Activated naive CD4-positive, alpha-beta T cell treated with anti-CD3 and anti-CD28 coated beads for 36 hours (primary cell): ENCODE measurements around the gene CEP44. TPM values are rescaled to one million over a fixed set of nuclear protein-coding genes. Genes with fewer than 3 reads are reported as not detected.

Experiments used
- CTCF ChIA-PET: fragments of 350-600 bp; sonication (Branson Sonifier 250); formaldehyde crosslinking; loops from one replicate; lab custom pipeline; 2021; ENCODE audit warnings: antibody characterized with exemption; lab: Charles Lee
- DNase-seq: peaks from one replicate; pipeline ENCODE4 v3.0.0-alpha.2; 2020
- H3K27ac Mint-ChIP-seq: one replicate; pipeline ENCODE4 v1.8.0; 2021; ENCODE audit warnings: mild to moderate bottlenecking, mixed read lengths
- H3K27me3 Mint-ChIP-seq: one replicate; pipeline ENCODE4 v1.8.0; 2021; ENCODE audit warnings: low read depth, mixed read lengths
- H3K36me3 Mint-ChIP-seq: one replicate; pipeline ENCODE4 v1.8.0; 2021; ENCODE audit warnings: low read depth, mixed read lengths
- H3K4me1 Mint-ChIP-seq: one replicate; pipeline ENCODE4 v1.8.0; 2021; ENCODE audit warnings: low read depth, mixed read lengths
- H3K4me3 Mint-ChIP-seq: one replicate; pipeline ENCODE4 v1.8.0; 2021; ENCODE audit warnings: mild to moderate bottlenecking, moderate library complexity, mixed read lengths
- H3K9me3 Mint-ChIP-seq: one replicate; pipeline ENCODE4 v1.8.0; 2021; ENCODE audit warnings: mixed read lengths
- intact Hi-C: fragments of 100-400 bp; cut with micrococcal nuclease; formaldehyde crosslinking; loops from one replicate; pipeline ENCODE4 v1.15.1; 2023
- total RNA-seq, 2 experiments: library from RNA; stranded (reverse); gene quantifications; one replicate each; pipeline ENCODE4 v1.2.3, GENCODE V29; 2021

CEP44 gene
- total RNA-seq, result 10 to 100 TPM; 41.2 to 41.4 TPM

GRCh38 chr4:174283507-174284471 is at the start of gene CEP44, which contains the start of gene FBXO8:
Gene CEP44 (plus strand): TSS chr4:174283911. CDS start chr4:174299122, 15,211 bp downstream.
Gene FBXO8 (minus strand): TSS chr4:174283667. CDS start chr4:174263092, 20,575 bp downstream.
- intact Hi-C loops, result loop anchor here (1.0 to 10.0 kb wide), 10 partner anchors 8 to 1911 kb away; partner anchors contain the start of genes GALNT7, HMGB2 and SPATA4
- Mint-ChIP-seq H3K36me3 (peaks cover 22% of the 10 kb centered on the region), H3K27me3 (no peaks in the 10 kb centered on the region), H3K9me3 (no peaks in the 10 kb centered on the region), H3K4me3 (peak within 1 kb of the TSS; percentile 98), H3K27ac (peak within 1 kb of the TSS; percentile 99), H3K4me1 (peaks cover 55% of the 10 kb centered on the region)
- CTCF ChIA-PET, result no interaction called here
- peak; percentile 75 for DNase-seq

DNA sequence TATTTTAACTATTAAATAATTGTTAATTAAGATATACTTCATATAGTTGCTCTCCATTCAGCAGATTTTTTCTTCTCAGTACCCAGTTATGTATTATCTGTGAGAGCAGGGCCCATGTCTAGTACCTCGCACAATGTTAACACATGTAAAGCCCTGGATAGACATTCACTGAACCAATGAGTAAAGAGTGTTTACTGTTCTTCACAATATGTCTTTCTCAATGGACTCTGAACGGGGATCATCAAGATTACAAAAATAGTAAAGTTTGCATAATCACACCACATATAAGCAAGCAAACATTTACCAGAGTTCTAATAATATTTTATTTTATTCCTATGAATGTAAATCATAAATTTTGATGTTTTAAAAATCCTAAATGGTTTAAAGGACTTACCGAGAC is 47.4 kb upstream of the CEP44 start:
- no peaks in the 10 kb centered on the region for H3K9me3 Mint-ChIP-seq
- no peak for DNase-seq
- H3K4me1 Mint-ChIP-seq, result no peaks in the 10 kb centered on the region
- intact Hi-C loops, result no loop called here
- H3K36me3 Mint-ChIP-seq, result peaks cover 5% of the 10 kb centered on the region
- CTCF ChIA-PET, result interaction anchor here (1.8 kb wide), 1 partner anchor 14 kb away, joined by 5 read pairs; no protein-coding TSS in a partner anchor
- H3K27me3 Mint-ChIP-seq, result no peaks in the 10 kb centered on the region
- H3K4me3 Mint-ChIP-seq, result no peak overlapping the region
- no peak overlapping the region for H3K27ac Mint-ChIP-seq

DNA sequence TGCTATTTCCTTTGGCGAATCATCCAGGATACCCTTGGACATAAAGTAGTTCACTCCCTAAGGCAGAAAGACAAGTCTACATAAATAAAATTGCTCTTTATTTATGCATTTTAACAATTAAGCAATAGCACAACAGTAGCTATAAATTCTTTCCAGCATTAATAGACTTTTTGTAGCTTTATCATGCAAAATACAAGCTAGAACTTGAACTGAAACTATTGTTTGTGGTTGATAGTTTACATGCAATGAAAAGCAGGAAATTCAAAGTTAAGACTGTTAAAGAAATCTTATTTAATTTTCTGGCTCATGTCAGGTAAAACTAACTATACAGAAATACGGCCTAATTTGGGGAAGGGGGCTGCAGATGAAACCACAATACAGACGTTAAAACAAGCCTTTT is 42.5 kb upstream of the CEP44 start:
- Mint-ChIP-seq H3K27me3 (no peaks in the 10 kb centered on the region), H3K36me3 (peaks cover 4% of the 10 kb centered on the region), H3K4me3 (no peak overlapping the region), H3K4me1 (no peaks in the 10 kb centered on the region), H3K27ac (no peak overlapping the region), H3K9me3 (no peaks in the 10 kb centered on the region)
- DNase-seq, result no peak
- intact Hi-C loops, result no loop called here
- CTCF ChIA-PET, result interaction anchor here (0.6 kb wide), 1 partner anchor 39 kb away, joined by 5 read pairs; no protein-coding TSS in a partner anchor

DNA sequence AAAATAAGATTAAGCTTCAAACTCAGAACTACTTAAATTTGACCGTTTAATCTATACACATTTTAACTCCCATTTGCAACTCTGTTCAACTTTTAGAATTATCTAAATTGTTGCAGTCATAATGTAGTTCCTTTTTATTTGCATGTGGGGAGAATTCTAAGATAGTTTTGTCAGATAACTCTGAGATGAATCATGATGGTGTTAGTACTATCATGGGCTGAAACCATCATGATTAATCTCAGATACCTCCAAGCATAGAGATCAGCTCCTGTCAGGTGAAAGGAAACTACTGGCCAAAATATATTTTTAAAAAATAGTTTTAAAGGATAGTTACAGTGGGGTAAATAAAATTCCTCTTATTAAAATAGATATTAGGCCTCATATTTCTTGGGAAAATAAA is 39.3 kb upstream of the CEP44 start:
- H3K4me1 Mint-ChIP-seq, result no peaks in the 10 kb centered on the region
- no peak overlapping the region for H3K27ac Mint-ChIP-seq
- CTCF ChIA-PET, result no interaction called here
- intact Hi-C loops, result no loop called here
- no peak for DNase-seq
- H3K4me3 Mint-ChIP-seq, result no peak overlapping the region
- no peaks in the 10 kb centered on the region for H3K36me3 Mint-ChIP-seq
- no peaks in the 10 kb centered on the region for H3K27me3 Mint-ChIP-seq
- H3K9me3 Mint-ChIP-seq, result no peaks in the 10 kb centered on the region

DNA sequence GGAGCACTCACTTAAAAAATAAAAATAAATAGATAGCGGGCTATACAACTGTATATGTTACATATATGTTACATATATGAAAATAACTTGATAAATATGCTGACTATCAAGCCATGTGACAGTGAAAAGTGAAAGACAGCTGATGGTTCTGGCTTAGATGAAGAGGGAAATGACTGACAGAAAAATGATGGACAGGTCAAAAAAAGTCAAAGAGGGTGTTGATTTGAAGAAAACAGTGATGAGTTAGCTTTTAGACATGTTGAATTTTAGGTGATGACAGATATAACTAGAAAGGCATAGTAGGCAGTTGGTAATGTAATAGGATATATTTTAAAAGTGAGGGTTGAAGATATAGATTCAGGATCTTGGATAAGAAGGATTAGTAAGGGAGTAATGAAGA is 38.0 kb upstream of the CEP44 start:
- Mint-ChIP-seq H3K4me3 (no peak overlapping the region), H3K9me3 (no peaks in the 10 kb centered on the region), H3K27ac (no peak overlapping the region), H3K36me3 (no peaks in the 10 kb centered on the region), H3K4me1 (no peaks in the 10 kb centered on the region), H3K27me3 (no peaks in the 10 kb centered on the region)
- no peak for DNase-seq
- intact Hi-C loops, result no loop called here
- CTCF ChIA-PET, result no interaction called here

DNA sequence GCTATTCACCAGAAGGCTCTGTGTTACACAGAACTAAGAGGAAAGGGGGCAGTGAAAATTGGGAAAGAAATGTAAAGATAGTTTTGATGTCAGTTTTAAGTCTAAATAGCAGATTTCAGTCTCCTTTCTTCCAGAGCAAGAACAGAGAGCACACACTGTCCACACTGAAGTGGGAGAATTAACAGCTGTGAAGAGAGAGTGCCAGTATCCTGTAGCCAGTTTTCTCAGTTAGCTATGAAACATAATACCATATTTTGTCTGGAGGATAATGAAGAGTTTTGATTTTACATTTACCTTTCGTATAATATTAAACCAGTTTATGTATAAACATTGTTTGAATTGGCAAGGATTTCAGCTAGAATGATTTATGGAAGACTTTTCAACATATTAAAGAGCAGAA is 35.3 kb upstream of the CEP44 start:
- no peak overlapping the region for H3K27ac Mint-ChIP-seq
- no peaks in the 10 kb centered on the region for H3K36me3 Mint-ChIP-seq

GRCh38 chr4:174252412-174252811 is 31.3 kb upstream of the CEP44 start:
- no peak overlapping the region for H3K4me3 Mint-ChIP-seq
- H3K27me3 Mint-ChIP-seq, result no peaks in the 10 kb centered on the region
- no peaks in the 10 kb centered on the region for H3K9me3 Mint-ChIP-seq
- no peak overlapping the region for H3K27ac Mint-ChIP-seq
- intact Hi-C loops, result no loop called here
- peaks cover 9% of the 10 kb centered on the region for H3K36me3 Mint-ChIP-seq
- peaks cover 9% of the 10 kb centered on the region for H3K4me1 Mint-ChIP-seq
- no peak for DNase-seq
- CTCF ChIA-PET, result no interaction called here

More for the DNA sequence above, 35.3 kb upstream of the CEP44 start:
- intact Hi-C loops, result no loop called here
- H3K4me3 Mint-ChIP-seq, result no peak overlapping the region
- CTCF ChIA-PET, result no interaction called here
- DNase-seq, result no peak
- H3K9me3 Mint-ChIP-seq, result no peaks in the 10 kb centered on the region
- H3K4me1 Mint-ChIP-seq, result peaks cover 2% of the 10 kb centered on the region
- no peaks in the 10 kb centered on the region for H3K27me3 Mint-ChIP-seq

DNA sequence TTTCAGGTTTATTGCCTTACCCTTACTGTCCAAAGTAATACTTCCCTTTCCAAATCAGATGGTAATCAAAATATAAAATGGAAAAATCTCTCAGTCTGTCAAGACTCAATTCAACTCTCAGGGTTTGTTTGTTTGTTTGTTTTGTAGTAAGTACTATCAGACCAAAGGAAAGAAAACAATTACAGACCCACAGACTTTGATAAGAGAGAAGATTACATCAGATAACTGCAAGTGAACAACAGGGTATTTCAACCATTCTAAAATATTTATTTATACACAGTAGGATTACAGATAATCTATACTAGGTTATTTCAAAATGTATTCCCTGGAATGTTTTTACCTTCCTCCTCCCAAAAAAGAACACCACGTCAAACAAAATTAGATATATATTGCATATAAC is 29.1 kb upstream of the CEP44 start:
- no peak overlapping the region for H3K27ac Mint-ChIP-seq
- peaks cover 9% of the 10 kb centered on the region for H3K4me1 Mint-ChIP-seq
- H3K9me3 Mint-ChIP-seq, result no peaks in the 10 kb centered on the region
- H3K4me3 Mint-ChIP-seq, result no peak overlapping the region
- intact Hi-C loops, result no loop called here
- CTCF ChIA-PET, result no interaction called here
- no peak for DNase-seq
- no peaks in the 10 kb centered on the region for H3K27me3 Mint-ChIP-seq
- H3K36me3 Mint-ChIP-seq, result peaks cover 9% of the 10 kb centered on the region

GRCh38 chr4:174255374-174255773 is 28.3 kb upstream of the CEP44 start:
- Mint-ChIP-seq H3K4me1 (peaks cover 9% of the 10 kb centered on the region), H3K36me3 (peaks cover 11% of the 10 kb centered on the region), H3K9me3 (no peaks in the 10 kb centered on the region), H3K27me3 (no peaks in the 10 kb centered on the region), H3K27ac (no peak overlapping the region), H3K4me3 (no peak overlapping the region)
- intact Hi-C loops, result no loop called here
- DNase-seq, result no peak
- CTCF ChIA-PET, result no interaction called here

GRCh38 chr4:174255786-174256185 is 27.9 kb upstream of the CEP44 start:
- H3K9me3 Mint-ChIP-seq, result no peaks in the 10 kb centered on the region
- CTCF ChIA-PET, result no interaction called here
- no peak overlapping the region for H3K4me3 Mint-ChIP-seq
- H3K27ac Mint-ChIP-seq, result no peak overlapping the region
- DNase-seq, result no peak
- intact Hi-C loops, result no loop called here
- peaks cover 11% of the 10 kb centered on the region for H3K36me3 Mint-ChIP-seq
- H3K27me3 Mint-ChIP-seq, result no peaks in the 10 kb centered on the region
- peaks cover 9% of the 10 kb centered on the region for H3K4me1 Mint-ChIP-seq

DNA sequence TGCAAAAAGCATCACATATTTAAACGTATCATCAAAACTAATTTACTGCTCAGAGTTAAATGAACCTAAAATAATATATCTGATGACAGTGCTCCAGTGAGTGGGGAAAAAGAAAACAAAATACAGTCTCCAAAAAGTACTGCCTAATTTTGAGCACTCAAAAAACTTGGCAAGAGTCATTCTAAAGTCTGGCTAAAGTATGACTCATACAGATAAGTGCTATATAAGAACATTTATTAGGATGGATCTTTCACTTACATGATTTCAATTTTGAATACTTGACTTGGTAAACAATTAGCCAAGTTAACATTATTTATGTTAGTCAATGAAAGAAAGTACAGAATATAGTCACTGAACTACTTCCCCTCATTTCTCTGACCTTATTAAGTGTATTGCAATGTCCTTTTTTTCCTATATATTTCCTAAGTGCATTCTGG is 27.4 kb upstream of the CEP44 start:
- Mint-ChIP-seq H3K27ac (no peak overlapping the region), H3K4me1 (peaks cover 9% of the 10 kb centered on the region), H3K4me3 (no peak overlapping the region), H3K36me3 (peaks cover 11% of the 10 kb centered on the region), H3K9me3 (no peaks in the 10 kb centered on the region), H3K27me3 (no peaks in the 10 kb centered on the region)
- no peak for DNase-seq
- CTCF ChIA-PET, result interaction anchor here (0.5 kb wide), 1 partner anchor 333 kb away, joined by 5 read pairs; no protein-coding TSS in a partner anchor
- intact Hi-C loops, result no loop called here

DNA sequence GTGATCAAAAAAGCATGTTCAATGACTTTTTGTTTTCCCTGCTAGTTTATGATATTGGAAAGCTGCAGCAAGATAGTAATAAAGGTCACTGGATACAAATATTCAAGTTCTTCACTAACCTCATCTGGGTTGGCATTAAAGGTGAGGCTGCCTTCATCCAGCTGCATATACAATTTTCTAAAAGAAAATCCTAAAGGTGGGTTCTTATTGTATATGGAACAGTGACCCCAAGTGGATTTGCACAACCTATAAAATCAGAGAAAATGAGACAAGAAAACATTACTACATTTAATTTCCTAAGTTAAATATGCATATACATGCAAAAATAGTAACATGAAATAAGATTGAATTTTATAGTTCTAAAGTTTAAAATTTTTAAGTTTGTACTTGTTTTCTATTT is 24.1 kb upstream of the CEP44 start:
- no peak overlapping the region for H3K27ac Mint-ChIP-seq
- no peak for DNase-seq
- CTCF ChIA-PET, result no interaction called here
- intact Hi-C loops, result loop anchor here (2.0 kb wide), 1 partner anchor 23 kb away; the partner anchor contains the start of genes CEP44 and FBXO8
- H3K9me3 Mint-ChIP-seq, result no peaks in the 10 kb centered on the region
- no peak overlapping the region for H3K4me3 Mint-ChIP-seq
- no peaks in the 10 kb centered on the region for H3K27me3 Mint-ChIP-seq
- H3K4me1 Mint-ChIP-seq, result peaks cover 5% of the 10 kb centered on the region
- H3K36me3 Mint-ChIP-seq, result peaks cover 13% of the 10 kb centered on the region
